HepG2 (cell line): ENCODE measurements around the gene ENC1. TPM values are rescaled to one million over a fixed set of nuclear protein-coding genes. Genes with fewer than 3 reads are reported as not detected.

Source experiments
- ATAC-seq: fragments of 200-7000 bp; cut with Tn5 transposase; 3 replicates; pipeline ENCODE4 v1.9.1; 2020; ENCODE audit warnings: mild to moderate bottlenecking, moderate library complexity
- BruUV-seq: library from RNA; stranded (reverse); fragments of 400-500 nt; replicated peaks from 2 replicates; lab custom pipeline; 2021; lab: Mats Ljungman, UMichigan
- CTCF ChIA-PET: fragments of 300-600 bp; formaldehyde crosslinking; extraction: SDS; loops from one replicate; lab custom pipeline; 2021; ENCODE audit warnings: low total read pairs, inconsistent platforms, low intra/inter-chr PET ratio; lab: Yijun Ruan, JAX
- POLR2A ChIA-PET: fragments of 350-600 bp; sonication (Branson Sonifier 250); formaldehyde crosslinking; loops from one replicate; lab custom pipeline; 2020; ENCODE audit warnings: antibody characterized with exemption, inconsistent platforms; lab: Yijun Ruan, JAX
- DNase-seq: peaks from one replicate; pipeline ENCODE4 v3.0.0-alpha.2; 2015; ENCODE audit warnings: low spot score
- FAIRE-seq: peaks from 3 replicates; lab custom pipeline; 2011; peaks lifted over from hg19 to GRCh38; lab: Jason Lieb, UNC
- H2AFZ ChIP-seq: one replicate; pipeline ENCODE4 v1.6.1; 2011; ENCODE audit warnings: low read length, inconsistent platforms
- H3K27ac ChIP-seq: fragments of 300-600 bp; 3 replicates; pipeline ENCODE4 v1.8.0; 2011; ENCODE audit warnings: mixed run types, mild to moderate bottlenecking, mixed read lengths, low read length, inconsistent platforms; ENCODE audit not compliant: insufficient read depth; ENCODE audit errors: extremely low read length
- H3K27me3 ChIP-seq, 2 experiments: fragments of 200-600 bp in 1 of 2; 2 replicates in 1 of 2; 3 replicates in 1 of 2; pipeline versions ENCODE4 v1.6.0 to v1.8.0; 2011; ENCODE audit warnings: low read length in 2 of 2, mild to moderate bottlenecking in 2 of 2, moderate library complexity in 2 of 2, inconsistent platforms in 1 of 2; ENCODE audit not compliant: insufficient read depth in 2 of 2, control insufficient read depth in 1 of 2
- H3K36me3 ChIP-seq, 2 experiments: fragments of 200-600 bp in 1 of 2; replicated peaks in 1 of 2; 2 replicates in 1 of 2; 3 replicates in 1 of 2; pipeline versions ENCODE4 v1.5.1 to v1.8.0; 2011; ENCODE audit warnings: low read length in 2 of 2, inconsistent platforms in 1 of 2; ENCODE audit not compliant: insufficient read depth in 2 of 2, control insufficient read depth in 1 of 2
- H3K4me1 ChIP-seq: 2 replicates; pipeline ENCODE4 v1.5.1; 2012; ENCODE audit warnings: low read length, inconsistent platforms; ENCODE audit not compliant: insufficient read depth
- H3K4me2 ChIP-seq: 2 replicates; pipeline ENCODE4 v1.6.0; 2011; ENCODE audit warnings: low read depth, low read length, inconsistent platforms
- H3K4me3 ChIP-seq, 3 experiments: fragments of 200-600 bp in 1 of 3; sonication (generic), shearing (Covaris generic) in 1 of 3; replicated peaks in 1 of 3; 2 replicates each; pipeline ENCODE4 v1.5.1; 2011 to 2016; ENCODE audit warnings: low read length in 3 of 3, inconsistent platforms in 2 of 3, low read depth in 2 of 3, mild to moderate bottlenecking in 2 of 3, control low read depth in 1 of 3, mixed read lengths in 1 of 3; ENCODE audit not compliant: insufficient read depth in 1 of 3
- H3K79me2 ChIP-seq: one replicate; pipeline ENCODE4 v1.6.1; 2011; ENCODE audit warnings: low read length, inconsistent platforms; ENCODE audit not compliant: insufficient read depth
- H3K9ac ChIP-seq: 2 replicates; pipeline ENCODE4 v1.6.0; 2011; ENCODE audit warnings: mild to moderate bottlenecking, low read depth, low read length, inconsistent platforms; ENCODE audit not compliant: insufficient read depth
- H3K9me3 ChIP-seq: 2 replicates; pipeline ENCODE4 v1.5.1; 2012; ENCODE audit warnings: mild to moderate bottlenecking, low read length
- H4K20me1 ChIP-seq: 2 replicates; pipeline ENCODE4 v1.6.0; 2011; ENCODE audit warnings: inconsistent platforms, mild to moderate bottlenecking, low read length, moderate library complexity; ENCODE audit not compliant: insufficient read depth
- AFF4 ChIP-seq: sonication (generic); formaldehyde crosslinking; IDR thresholded peaks from 2 replicates; pipeline ENCODE4 v1.4.0; 2020; ENCODE audit warnings: missing genetic modification reagents
- CEBPB ChIP-seq: IDR thresholded peaks from 2 replicates; pipeline ENCODE4 v1.6.1; 2011; ENCODE audit warnings: low read depth, low read length, improper control_type of control experiment, borderline replicate concordance
- REL ChIP-seq: sonication (generic); formaldehyde crosslinking; conservative IDR thresholded peaks from 2 replicates; pipeline ENCODE4 v1.8.0; 2022; ENCODE audit warnings: mild to moderate bottlenecking, missing genetic modification reagents, moderate library complexity
- ZBTB10 ChIP-seq: sonication (generic); formaldehyde crosslinking; IDR thresholded peaks from 2 replicates; pipeline ENCODE4 v1.4.0; 2020; ENCODE audit warnings: missing genetic modification reagents, borderline replicate concordance
- ZNF629 ChIP-seq: sonication (generic); formaldehyde crosslinking; conservative IDR thresholded peaks from 2 replicates; pipeline ENCODE4 v1.5.0; 2020; ENCODE audit warnings: missing genetic modification reagents
- ZNF766 ChIP-seq: sonication (generic); formaldehyde crosslinking; IDR thresholded peaks from 2 replicates; pipeline ENCODE4 v1.5.0; 2020; ENCODE audit warnings: missing genetic modification reagents, borderline replicate concordance
- ZNF839 ChIP-seq: sonication (generic); formaldehyde crosslinking; IDR thresholded peaks from 2 replicates; pipeline ENCODE4 v1.4.0; 2020; ENCODE audit warnings: missing genetic modification reagents, mild to moderate bottlenecking, borderline replicate concordance
- WGBS: methylation state at CpG from one replicate; pipeline ENCODE4 v1.1.6; 2017; ENCODE audit warnings: low lambda C conversion rate; 5-methylcytosine and 5-hydroxymethylcytosine counted together
- in situ Hi-C: cut with HindIII; loops from 2 replicates; pipeline ENCODE4 v1.10.0; 2017; ENCODE audit warnings: low pct_unique_long_range_greater_than_20kb; ENCODE audit not compliant: extremely low pct_ligation_motif_present
- intact Hi-C: fragments of 100-400 bp; cut with micrococcal nuclease; formaldehyde crosslinking; loops from one replicate; pipeline ENCODE4 v1.10.0; 2022; ENCODE audit not compliant: unreplicated experiment
- polyA plus RNA-seq, 8 experiments: library from polyadenylated mRNA; depleted of rRNA in 3 of 8; stranded (reverse) in 7 of 8; unstranded in 1 of 8; fragments of >200 nt; fragmentation: Illumina TruSeq in 4 of 8; extraction: Trizol in 4 of 8; gene quantifications; 2 replicates each; pipeline versions ENCODE4 v1.2.1 to v1.2.3, GENCODE V29; 2011 to 2016; ENCODE audit warnings: low read depth in 4 of 8, missing spikeins in 1 of 8, mixed read lengths in 1 of 8; ENCODE audit not compliant: insufficient read depth in 1 of 8
- total RNA-seq, 5 experiments: library from RNA; depleted of rRNA; stranded (reverse); fragments of >200 nt; fragmentation: Illumina TruSeq; extraction: Trizol; gene quantifications; 2 replicates each; pipeline ENCODE4 v1.2.3, GENCODE V29; 2016; ENCODE audit warnings: low read depth in 1 of 5

Gene ENC1
- total and polyA plus RNA-seq, 2 of the 13 experiments (the other 11 are each of a cell fraction or from before 2014, with no cell fraction given), result 63.8 to 64.4 TPM

- no peak for ATAC-seq
- no peak overlapping the region for H3K4me2 ChIP-seq
- no peak for FAIRE-seq
- peaks cover 87% of the 10 kb centered on the region for H3K4me1 ChIP-seq
- H3K9ac ChIP-seq, result no peak overlapping the region
- no TSS peak for BruUV-seq
- no peak overlapping the region for H3K4me3 ChIP-seq
- H2AFZ ChIP-seq, result no peak overlapping the region
- in situ Hi-C loops (no loop called here), intact Hi-C loops (no loop called here)
- no peaks in the 10 kb centered on the region for H3K9me3 ChIP-seq
- H3K27ac ChIP-seq, result peak overlapping the region; percentile 10
- ChIA-PET CTCF (no interaction called here), POLR2A (no interaction called here)
- no peaks in the 10 kb centered on the region for H4K20me1 ChIP-seq
- no peak for TF ChIP-seq ZNF766 (CRISPR knock-in tag)
- no peak for TF ChIP-seq AFF4 (CRISPR knock-in tag)
- TF ChIP-seq CEBPB, result peak; percentile 46; the same call in 1 of the 2 replicates
- no peak for TF ChIP-seq ZBTB10 (CRISPR knock-in tag)
- no peak for TF ChIP-seq REL
- no peak for TF ChIP-seq ZNF839 (CRISPR knock-in tag)
- TF ChIP-seq ZNF629 (CRISPR knock-in tag), result peak; percentile 73
- WGBS, result 96% methylated on average over 7 of the region's 7 CpGs
- DNase-seq, result no peak
- no peaks in the 10 kb centered on the region for H3K36me3 ChIP-seq
- no peaks in the 10 kb centered on the region for H3K27me3 ChIP-seq
- H3K79me2 ChIP-seq, result no peaks in the 10 kb centered on the region
Measured at GRCh38 chr5:74578356-74579044, 62.0 kb downstream of the ENC1 start.

Other genes starting within 250 kb of the ENC1 start
- 43.7 and 100 TPM in 2 replicates for gene HEXB, start 44.5 kb upstream of the ENC1 start, total RNA-seq (2016; rRNA removed; fragmentation: Illumina TruSeq; extraction: Trizol)
- 83.0 and 104 TPM in 2 replicates for gene HEXB, start 44.5 kb upstream of the ENC1 start, polyA plus RNA-seq (2011; rRNA removed)
- 41.6 and 49.1 TPM in 2 replicates for gene GFM2, start 126.4 kb upstream of the ENC1 start, total RNA-seq (2016; rRNA removed; fragmentation: Illumina TruSeq; extraction: Trizol)
- gene GFM2, start 126.4 kb upstream of the ENC1 start, polyA plus RNA-seq (2011; rRNA removed), result 20.4 and 22.0 TPM in 2 replicates
- gene NSA2, start 126.5 kb upstream of the ENC1 start, total RNA-seq (2016; rRNA removed; fragmentation: Illumina TruSeq; extraction: Trizol), result 101 and 157 TPM in 2 replicates
- gene NSA2, start 126.5 kb upstream of the ENC1 start, polyA plus RNA-seq (2011; rRNA removed), result 29.1 and 33.0 TPM in 2 replicates
- 84.8 and 110 TPM in 2 replicates for gene FAM169A, start 225.7 kb upstream of the ENC1 start, total RNA-seq (2016; rRNA removed; fragmentation: Illumina TruSeq; extraction: Trizol)
- 18.8 and 21.1 TPM in 2 replicates for gene FAM169A, start 225.7 kb upstream of the ENC1 start, polyA plus RNA-seq (2011; rRNA removed)